Urinary bladder (tissue), 4 donors: ENCODE results near the gene CCL21. TPM values are rescaled to one million over a fixed set of nuclear protein-coding genes. Genes with fewer than 3 reads are reported as not detected.

Experiments
- DNase-seq: peaks from one replicate; pipeline ENCODE4 v3.0.0-alpha.2; 2015; ENCODE audit errors: extremely low spot score
- H3K27ac ChIP-seq: one replicate; pipeline ENCODE4 v1.5.1; 2013; ENCODE audit warnings: low read depth, mild to moderate bottlenecking, moderate library complexity
- H3K36me3 ChIP-seq: one replicate; pipeline ENCODE4 v1.6.1; 2013; ENCODE audit warnings: mild to moderate bottlenecking, moderate library complexity; ENCODE audit not compliant: insufficient read depth
- H3K4me1 ChIP-seq: one replicate; pipeline ENCODE4 v1.6.1; 2013; ENCODE audit warnings: mild to moderate bottlenecking, moderate library complexity; ENCODE audit not compliant: insufficient read depth
- H3K4me3 ChIP-seq: one replicate; pipeline ENCODE4 v1.5.1; 2013; ENCODE audit warnings: low read depth, low read length
- WGBS: extraction: QIAGEN DNeasy Blood & Tissue Kit; methylation state at CpG from one replicate; pipeline ENCODE4 v1.1.7; 2013; 5-methylcytosine and 5-hydroxymethylcytosine counted together
- polyA plus RNA-seq: library from polyadenylated mRNA; stranded (reverse); fragments of 200-250 nt; gene quantifications from one replicate; pipeline ENCODE4 v1.2.3, GENCODE V29; 2013
- small RNA-seq: library from RNA; depleted of rRNA; stranded (forward); fragments of <200 nt; gene quantifications from one replicate; pipeline ENCODE3, GENCODE V24; 2014
- total RNA-seq: library from RNA; depleted of rRNA; stranded (reverse); fragments of >200 nt; gene quantifications from one replicate; pipeline ENCODE4 v1.2.3, GENCODE V29; 2014
- donor health status: healthy with polysubstance abuse.
- donor health status: healthy.

CCL21 gene
- total and polyA plus RNA-seq, 2 donors = 35.7 to 60.4 TPM

DNA sequence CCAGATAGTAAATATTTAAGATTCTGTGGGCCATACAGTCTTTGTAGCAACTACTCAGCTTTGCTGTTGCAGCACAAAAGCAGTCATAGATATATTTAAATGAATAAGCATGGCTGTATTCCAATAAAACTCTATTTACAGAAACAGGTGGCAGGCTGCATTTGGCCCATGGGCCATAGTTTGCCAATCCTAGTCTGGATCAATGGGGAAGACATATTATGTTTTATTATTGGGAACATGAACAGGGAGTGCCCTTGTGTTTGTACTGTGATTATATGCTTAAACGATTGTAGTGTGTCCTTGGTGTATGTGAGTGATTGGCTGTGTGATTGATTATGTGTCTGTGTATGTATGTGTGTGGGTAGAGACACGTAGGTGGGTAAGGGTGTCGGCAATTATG, 35.5 kb downstream of the CCL21 start:
- 87% methylated on average over 3 of the region's 3 CpGs for WGBS

GRCh38 chr9:34671307-34671706, 38.6 kb downstream of the CCL21 start:
- WGBS = 35% methylated on average over 1 of the region's 1 CpG

More for the DNA sequence above, 35.5 kb downstream of the CCL21 start:
- Histone ChIP-seq H3K4me1 (no peaks in the 10 kb centered on the region), H3K36me3 (no peaks in the 10 kb centered on the region), H3K27ac (no peak overlapping the region), H3K4me3 (no peak overlapping the region)
- no peak for DNase-seq

GRCh38 chr9:34669809-34670562, 40.0 kb downstream of the CCL21 start:
- Histone ChIP-seq H3K27ac (no peak overlapping the region), H3K4me3 (no peak overlapping the region), H3K36me3 (no peaks in the 10 kb centered on the region), H3K4me1 (no peaks in the 10 kb centered on the region)
- 93% methylated on average over 5 of the region's 5 CpGs for WGBS
- DNase-seq = no peak

More at GRCh38 chr9:34671307-34671706, 38.6 kb downstream of the CCL21 start:
- Histone ChIP-seq H3K36me3 (no peaks in the 10 kb centered on the region), H3K4me1 (no peaks in the 10 kb centered on the region), H3K4me3 (no peak overlapping the region), H3K27ac (no peak overlapping the region)
- DNase-seq = no peak

DNA sequence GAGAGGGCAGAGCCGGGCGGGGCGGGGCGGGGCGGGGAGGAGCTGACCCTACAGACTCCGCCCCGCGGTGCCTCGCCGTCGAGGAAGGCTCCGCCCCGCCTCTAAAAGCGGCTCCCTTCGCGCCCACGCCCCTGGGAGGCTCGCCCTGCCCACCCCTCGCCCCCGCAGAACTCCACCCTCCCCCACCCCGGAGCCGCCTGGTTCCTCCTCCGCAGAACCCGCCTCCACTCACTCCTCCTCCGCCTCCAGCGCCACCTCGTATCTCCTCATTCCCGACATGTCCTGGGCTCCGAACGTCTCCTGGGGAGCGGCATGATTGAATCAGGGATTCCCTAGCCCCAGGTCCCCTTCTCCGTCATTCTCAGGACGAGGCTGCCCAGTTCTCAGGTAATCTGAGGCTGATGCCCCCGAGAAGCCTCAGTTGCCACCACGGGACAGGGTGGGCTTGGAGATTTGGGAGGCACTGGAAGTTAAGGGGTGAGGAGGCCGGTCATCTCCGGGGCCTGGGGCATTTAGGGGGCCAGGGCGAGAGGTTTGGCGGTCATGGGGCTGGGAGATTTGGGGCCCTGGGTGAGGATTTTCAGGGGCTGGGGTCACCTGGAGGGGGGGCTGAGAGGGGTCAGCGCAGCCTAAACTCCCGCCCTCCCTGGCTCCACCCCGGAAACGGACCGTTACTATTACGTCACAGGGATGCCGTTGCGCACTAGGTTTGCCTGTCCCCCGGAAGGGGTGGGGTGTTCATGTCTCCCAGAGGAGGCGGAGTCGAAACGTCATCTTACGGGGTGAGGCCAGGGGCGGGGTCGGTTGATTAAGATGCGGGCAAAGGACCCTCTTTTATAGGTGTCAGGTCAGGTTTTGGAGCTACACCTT, 44.3 kb downstream of the CCL21 start:
- peak overlapping the region; percentile 38 for H3K4me3 ChIP-seq
- no peaks in the 10 kb centered on the region for H3K36me3 ChIP-seq
- no peaks in the 10 kb centered on the region for H3K4me1 ChIP-seq
- DNase-seq = peak; percentile 95
- WGBS = 1% methylated on average over 55 of the region's 55 CpGs
- peak overlapping the region; percentile 87 for H3K27ac ChIP-seq

DNA sequence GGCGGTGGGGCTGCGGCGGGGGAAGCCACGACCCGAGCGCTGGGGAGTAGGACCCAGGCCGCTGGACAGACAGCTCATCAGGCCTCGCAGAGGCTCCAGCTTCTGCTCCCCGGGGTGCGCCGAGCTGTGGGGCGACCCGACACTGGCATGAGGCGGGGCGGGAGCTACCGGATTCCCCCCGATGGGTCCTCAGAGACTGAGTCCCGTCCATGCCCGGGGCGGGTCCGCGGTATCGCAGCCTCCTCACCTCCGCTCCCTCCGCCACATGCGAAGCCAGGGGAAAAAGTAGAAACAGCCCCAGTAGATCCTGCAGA, 44.9 kb downstream of the CCL21 start:
- 2% methylated on average over 26 of the region's 26 CpGs for WGBS
- DNase-seq = no peak
- Histone ChIP-seq H3K4me3 (peak overlapping the region; percentile 38), H3K36me3 (no peaks in the 10 kb centered on the region), H3K4me1 (no peaks in the 10 kb centered on the region), H3K27ac (peak overlapping the region; percentile 65)

GRCh38 chr9:34664281-34665066, 45.5 kb downstream of the CCL21 start:
- peak overlapping the region; percentile 65 for H3K27ac ChIP-seq
- 13% methylated on average over 18 of the region's 18 CpGs for WGBS
- peak overlapping the region; percentile 38 for H3K4me3 ChIP-seq
- no peaks in the 10 kb centered on the region for H3K36me3 ChIP-seq
- no peaks in the 10 kb centered on the region for H3K4me1 ChIP-seq
- no peak for DNase-seq

DNA sequence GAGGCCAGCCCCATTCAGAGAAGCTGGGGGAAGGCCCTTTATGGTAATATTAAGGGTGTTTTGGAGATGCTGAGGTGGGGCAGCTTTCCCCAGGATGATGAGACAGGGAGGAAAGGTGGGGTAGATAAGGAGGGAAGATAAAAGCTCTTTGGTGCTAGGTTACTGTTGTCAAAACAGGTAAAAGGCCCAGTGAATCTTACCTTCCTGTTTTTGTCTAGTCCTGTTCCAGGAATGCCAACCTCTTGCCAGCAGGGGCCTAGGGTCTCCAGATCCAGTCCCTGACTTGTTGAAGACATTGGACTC, 46.7 kb downstream of the CCL21 start:
- DNase-seq = no peak
- H3K27ac ChIP-seq = no peak overlapping the region
- no peaks in the 10 kb centered on the region for H3K4me1 ChIP-seq
- no peak overlapping the region for H3K4me3 ChIP-seq
- no peaks in the 10 kb centered on the region for H3K36me3 ChIP-seq

GRCh38 chr9:34662526-34663302, 47.2 kb downstream of the CCL21 start, which contains the start of gene CCL27:
CCL27 (minus strand) TSS chr9:34662657; CDS start chr9:34662633, 24 bp downstream.
- WGBS = 84% methylated on average over 4 of the region's 4 CpGs
- Histone ChIP-seq H3K27ac (no peak within 1 kb of the TSS), H3K4me3 (no peak within 1 kb of the TSS), H3K4me1 (no peaks in the 10 kb centered on the region), H3K36me3 (no peaks in the 10 kb centered on the region)
- DNase-seq = no peak

- H3K4me1 ChIP-seq = no peaks in the 10 kb centered on the region
- H3K36me3 ChIP-seq = no peaks in the 10 kb centered on the region
- DNase-seq = no peak
- no peak overlapping the region for H3K4me3 ChIP-seq
- 90% methylated on average over 8 of the region's 8 CpGs for WGBS
- H3K27ac ChIP-seq = no peak overlapping the region
Observed at GRCh38 chr9:34659592-34660253, 50.2 kb downstream of the CCL21 start.

Small RNA genes within 50 kb of the gene (small RNA-seq; reads per million reads assigned to genes)
- gene CCL27 = not detected

Other genes with a start within 250 kb of the CCL21 start
- 0.26 TPM for gene ENHO, start 187.1 kb downstream of the CCL21 start, total RNA-seq
- gene ENHO, start 187.1 kb downstream of the CCL21 start, polyA plus RNA-seq = 1.8 TPM
- 5.6 TPM for gene CNTFR, start 120.4 kb downstream of the CCL21 start, total RNA-seq
- 11.5 TPM for gene CNTFR, start 120.4 kb downstream of the CCL21 start, polyA plus RNA-seq
- 13.2 TPM for gene RPP25L, start 98.0 kb downstream of the CCL21 start, total RNA-seq
- gene RPP25L, start 98.0 kb downstream of the CCL21 start, polyA plus RNA-seq = 33.7 TPM
- gene DCTN3, start 89.6 kb downstream of the CCL21 start, total RNA-seq = 34.2 TPM
- gene DCTN3, start 89.6 kb downstream of the CCL21 start, polyA plus RNA-seq = 117 TPM
- gene ARID3C, start 81.1 kb downstream of the CCL21 start, total RNA-seq = not detected
- gene ARID3C, start 81.1 kb downstream of the CCL21 start, polyA plus RNA-seq = not detected
- gene SIGMAR1, start 72.3 kb downstream of the CCL21 start, total RNA-seq = 18.2 TPM
- 103 TPM for gene SIGMAR1, start 72.3 kb downstream of the CCL21 start, polyA plus RNA-seq
- gene GALT, start 63.5 kb downstream of the CCL21 start, total RNA-seq = 25.4 TPM
- 31.8 TPM for gene GALT, start 63.5 kb downstream of the CCL21 start, polyA plus RNA-seq
- gene IL11RA, start 58.0 kb downstream of the CCL21 start, total RNA-seq = 43.9 TPM
- gene IL11RA, start 58.0 kb downstream of the CCL21 start, polyA plus RNA-seq = 39.5 TPM
- gene CCL27, start 47.5 kb downstream of the CCL21 start, total RNA-seq = not detected
- gene CCL27, start 47.5 kb downstream of the CCL21 start, polyA plus RNA-seq = 0.32 TPM
- 2.1 TPM for gene CCL19, start 18.9 kb downstream of the CCL21 start, total RNA-seq
- 4.0 TPM for gene CCL19, start 18.9 kb downstream of the CCL21 start, polyA plus RNA-seq
- 0.69 TPM for gene PHF24, start 248.1 kb upstream of the CCL21 start, total RNA-seq
- 0.18 TPM for gene PHF24, start 248.1 kb upstream of the CCL21 start, polyA plus RNA-seq